Measurements from ENCODE around the gene ARHGAP12.

The ARHGAP12 gene

GRCh38 chr10:31756101-31756728 is 172.4 kb downstream of the ARHGAP12 start:
- TF ChIP-seq EZH2phosphoT487 (IDR thresholded peaks at IDR 0.05; ENCODE audit: borderline replicate concordance) = no peak
- TF ChIP-seq CTCF (conservative IDR thresholded peaks at IDR 0.05; ENCODE audit: low read length) = no peak
- H3K9me2 ChIP-seq (replicated peaks; ENCODE audit: low read depth, low read length) = no peaks in the 10 kb centered on the region
- no peaks in the 10 kb centered on the region for H4K20me1 ChIP-seq (ENCODE audit: insufficient read depth, low read length, poor library complexity, severe bottlenecking)
- no peaks in the 10 kb centered on the region for H3F3A ChIP-seq (ENCODE audit: low read depth)
- H3K36me3 ChIP-seq (ENCODE audit: insufficient read depth, low read length) = no peaks in the 10 kb centered on the region
- peaks cover 8% of the 10 kb centered on the region for H3K4me1 ChIP-seq (ENCODE audit: insufficient read depth, low read length, poor library complexity, severe bottlenecking)
- H3K4me2 ChIP-seq (ENCODE audit: low read depth, low read length, poor library complexity, severe bottlenecking) = no peak overlapping the region
- no peak overlapping the region for H3K4me3 ChIP-seq (ENCODE audit: low read length, poor library complexity, severe bottlenecking)
- no peaks in the 10 kb centered on the region for H3K27me3 ChIP-seq (ENCODE audit: insufficient read depth, low read length, poor library complexity, severe bottlenecking)
- no peak overlapping the region for H2AFZ ChIP-seq (ENCODE audit: low read length)
- H3K9me3 ChIP-seq (ENCODE audit: insufficient read depth, low read depth, low read length) = no peaks in the 10 kb centered on the region
- H3K79me2 ChIP-seq (ENCODE audit: insufficient read depth, low read length) = no peaks in the 10 kb centered on the region
- H3K9ac ChIP-seq (ENCODE audit: low read depth, low read length, poor library complexity, severe bottlenecking) = no peak overlapping the region

Data from Loucy (cell line).